Skin epidermis (tissue), 12 donors: ENCODE data around the gene PDZRN3.
A peak's percentile ranks its signal among the peaks of the same experiment; 100 is the strongest.

Source experiments
- H3K27ac ChIP-seq, 21 experiments: fragments of 200-600 bp; sonication (generic) in 11 of 21; one replicate each; pipeline ENCODE4 v1.5.0; 2020; ENCODE audit warnings: mild to moderate bottlenecking in 3 of 21, inconsistent platforms in 2 of 21, moderate library complexity in 2 of 21
- H3K4me3 ChIP-seq, 7 experiments: fragments of 200-600 bp; sonication (generic) in 2 of 7; one replicate each; pipeline ENCODE4 v1.5.0; 2020; ENCODE audit warnings: inconsistent platforms in 2 of 7, mild to moderate bottlenecking in 2 of 7, moderate library complexity in 1 of 7

The PDZRN3 gene

DNA sequence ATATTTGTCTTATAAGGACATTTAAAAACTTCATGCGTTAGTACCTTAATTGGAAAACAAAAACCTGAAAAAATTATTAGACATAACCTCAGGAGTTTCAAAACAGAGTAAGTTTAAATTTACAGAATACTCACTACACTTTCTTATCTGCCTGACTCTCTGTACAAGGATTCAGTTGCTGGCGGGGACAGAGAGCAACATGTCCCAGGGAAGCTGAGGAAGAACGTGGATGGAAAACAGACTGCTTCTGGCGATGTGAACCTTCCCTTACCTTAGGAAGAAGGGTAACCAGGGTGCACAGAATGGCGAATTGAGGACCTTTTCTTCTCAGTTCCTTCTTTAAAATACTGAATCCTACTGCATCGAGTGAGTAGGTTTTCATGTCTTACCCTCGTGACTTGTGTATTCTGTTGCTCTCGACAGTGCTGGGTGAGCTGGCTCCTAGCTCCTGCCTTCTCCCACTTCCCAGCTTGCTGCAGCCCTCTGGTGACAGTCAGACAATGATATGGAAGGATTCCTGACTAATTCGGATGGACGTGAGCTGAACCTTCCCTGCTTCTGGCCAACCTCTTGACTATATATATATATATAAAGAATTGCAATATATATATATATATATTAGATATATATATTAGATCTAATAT lies 178.2 kb downstream of the PDZRN3 start:
- Histone ChIP-seq H3K27ac (no peak overlapping the region), H3K4me3 (no peak overlapping the region)

DNA sequence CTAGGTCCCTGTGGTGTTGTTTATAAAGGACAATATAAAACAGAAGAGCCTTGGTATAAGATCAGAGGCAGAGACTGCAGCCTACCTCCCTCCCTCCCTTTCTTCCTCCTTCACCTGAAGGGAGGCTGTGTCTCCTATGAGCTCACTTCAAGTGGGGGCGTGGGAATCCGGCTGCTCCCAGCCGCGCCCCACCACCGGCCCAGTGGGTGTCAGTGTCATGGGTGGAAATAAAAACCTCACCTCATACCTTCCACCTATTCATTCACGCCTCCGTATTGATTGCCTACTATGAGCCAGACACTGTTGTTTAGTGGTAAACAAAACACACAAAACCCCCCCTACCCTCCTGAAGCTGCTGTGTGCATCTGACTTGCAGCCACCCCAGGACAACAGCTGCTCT lies 181.9 kb downstream of the PDZRN3 start:
- H3K27ac ChIP-seq, result peak overlapping the region in 1 of 21 experiments; percentile 15
- no peak overlapping the region for H3K4me3 ChIP-seq

DNA sequence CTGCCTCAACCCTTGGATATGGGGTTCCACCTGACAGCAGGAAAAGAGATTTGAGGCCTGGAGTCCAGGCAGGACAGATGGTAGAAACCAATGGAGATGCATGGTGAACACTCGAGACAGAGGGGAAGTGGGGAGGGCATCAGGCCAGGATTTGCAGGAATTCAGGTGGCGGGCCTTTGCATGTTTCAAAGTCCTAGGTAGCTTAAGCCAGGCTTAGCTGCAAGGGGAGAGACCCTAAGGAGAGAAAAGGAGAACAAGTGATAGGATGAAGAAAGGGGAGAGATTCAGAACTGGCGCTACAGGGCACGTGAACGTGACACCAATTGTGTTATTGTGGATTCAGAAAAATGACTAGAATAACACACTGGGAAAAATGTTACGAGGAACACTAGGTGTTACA lies 182.6 kb downstream of the PDZRN3 start:
- no peak overlapping the region for H3K27ac ChIP-seq
- no peak overlapping the region for H3K4me3 ChIP-seq

DNA sequence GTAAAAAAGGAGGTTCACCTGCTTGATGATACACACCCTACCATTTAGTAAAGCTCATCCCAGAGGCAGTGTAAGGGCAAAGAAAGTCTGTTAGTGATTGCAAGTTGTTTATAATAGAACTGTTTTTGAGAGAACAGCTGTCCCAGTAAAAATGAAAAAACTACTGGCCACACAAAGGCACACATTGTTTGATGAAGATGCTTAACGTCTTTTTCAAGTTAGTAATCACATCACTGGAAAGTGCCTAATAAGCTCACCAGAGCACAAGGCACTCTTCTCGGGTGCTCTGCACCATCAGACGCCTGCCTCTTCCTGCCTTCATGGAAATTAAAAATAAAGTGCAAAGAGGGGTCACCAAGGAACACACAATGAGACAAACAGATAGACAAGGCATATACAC lies 186.9 kb downstream of the PDZRN3 start:
- Histone ChIP-seq H3K4me3 (no peak overlapping the region), H3K27ac (no peak overlapping the region)

DNA sequence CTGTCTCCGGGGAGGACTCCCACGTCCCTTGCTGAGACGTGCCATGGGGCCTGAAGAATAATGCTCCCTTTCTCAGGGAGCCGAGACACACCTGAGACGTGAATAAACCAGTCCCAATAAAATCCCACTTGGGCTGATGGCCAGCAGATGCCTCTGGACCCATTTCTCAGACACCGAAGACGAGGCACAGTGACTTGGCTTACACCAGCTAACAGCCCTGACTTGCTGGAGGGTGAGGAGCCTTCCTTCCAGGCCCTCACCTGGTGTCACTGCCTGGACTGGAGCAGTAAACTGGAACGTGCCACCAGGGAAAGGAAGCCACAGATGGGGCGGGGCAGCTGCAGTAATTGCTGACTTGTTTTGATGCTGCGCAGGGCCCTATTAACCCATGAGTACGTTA lies 189.7 kb downstream of the PDZRN3 start:
- Histone ChIP-seq H3K4me3 (no peak overlapping the region), H3K27ac (no peak overlapping the region)

DNA sequence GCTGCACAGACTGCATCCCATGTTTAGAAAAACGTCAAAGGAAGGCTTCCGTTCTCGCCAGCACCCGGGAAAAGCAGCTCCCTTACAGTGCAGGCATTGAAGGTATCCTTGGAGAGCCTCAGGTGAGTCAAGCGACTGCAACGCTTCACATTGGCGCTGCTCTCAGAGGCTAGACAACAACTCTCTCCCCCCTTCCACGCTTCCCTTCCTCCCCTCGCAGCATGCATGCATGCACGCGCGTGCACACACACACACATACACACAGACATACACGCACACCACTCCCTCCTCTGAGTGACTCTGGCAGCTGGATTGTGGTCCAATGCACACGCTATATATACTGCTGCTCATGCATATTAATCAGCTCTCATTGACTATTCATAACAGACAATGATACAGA lies 191.1 kb downstream of the PDZRN3 start:
- H3K4me3 ChIP-seq, result peak overlapping the region in 2 of 7 experiments; percentile 7 to 20

DNA sequence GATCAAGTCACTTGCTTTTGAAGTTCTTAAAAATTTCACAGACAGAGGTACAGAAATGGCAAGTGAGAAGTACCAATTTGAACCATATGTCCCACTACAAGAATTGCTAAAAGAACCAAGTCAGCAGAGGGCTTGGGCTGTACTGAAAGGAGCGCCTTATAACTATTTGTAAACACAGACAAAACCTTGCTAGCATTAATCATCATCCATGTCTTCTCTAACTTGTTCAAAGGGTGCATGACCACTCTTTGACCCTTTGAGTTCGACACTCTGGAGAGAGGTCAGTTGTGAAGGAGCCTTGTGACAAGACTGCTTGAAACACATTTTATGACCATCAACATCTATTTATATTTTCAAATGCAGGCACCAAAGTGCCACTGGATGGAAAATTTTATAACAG lies 191.7 kb downstream of the PDZRN3 start:
- H3K4me3 ChIP-seq, result peak overlapping the region in 2 of 7 experiments; percentile 7 to 20

More for the DNA sequence above, 191.1 kb downstream of the PDZRN3 start:
- H3K27ac ChIP-seq, result no peak overlapping the region

DNA sequence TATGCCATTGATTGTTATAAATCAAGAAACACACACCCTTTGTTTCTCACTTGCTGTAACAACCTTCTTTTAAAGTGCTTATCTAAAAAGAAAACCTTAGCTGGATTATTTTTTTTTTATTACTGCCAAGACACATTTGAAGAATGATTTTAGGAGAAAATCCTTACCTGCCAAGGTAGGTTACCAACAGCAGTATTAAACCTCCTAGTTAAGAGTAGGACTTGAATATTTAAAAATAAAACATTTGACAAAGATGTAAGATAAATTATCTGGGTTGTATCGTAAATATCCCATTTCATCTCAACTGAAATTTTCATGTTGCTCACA lies 192.1 kb downstream of the PDZRN3 start:
- Histone ChIP-seq H3K27ac (no peak overlapping the region), H3K4me3 (peak overlapping the region in 1 of 7 experiments; percentile 7)

More for the DNA sequence above, 191.7 kb downstream of the PDZRN3 start:
- H3K27ac ChIP-seq, result no peak overlapping the region

DNA sequence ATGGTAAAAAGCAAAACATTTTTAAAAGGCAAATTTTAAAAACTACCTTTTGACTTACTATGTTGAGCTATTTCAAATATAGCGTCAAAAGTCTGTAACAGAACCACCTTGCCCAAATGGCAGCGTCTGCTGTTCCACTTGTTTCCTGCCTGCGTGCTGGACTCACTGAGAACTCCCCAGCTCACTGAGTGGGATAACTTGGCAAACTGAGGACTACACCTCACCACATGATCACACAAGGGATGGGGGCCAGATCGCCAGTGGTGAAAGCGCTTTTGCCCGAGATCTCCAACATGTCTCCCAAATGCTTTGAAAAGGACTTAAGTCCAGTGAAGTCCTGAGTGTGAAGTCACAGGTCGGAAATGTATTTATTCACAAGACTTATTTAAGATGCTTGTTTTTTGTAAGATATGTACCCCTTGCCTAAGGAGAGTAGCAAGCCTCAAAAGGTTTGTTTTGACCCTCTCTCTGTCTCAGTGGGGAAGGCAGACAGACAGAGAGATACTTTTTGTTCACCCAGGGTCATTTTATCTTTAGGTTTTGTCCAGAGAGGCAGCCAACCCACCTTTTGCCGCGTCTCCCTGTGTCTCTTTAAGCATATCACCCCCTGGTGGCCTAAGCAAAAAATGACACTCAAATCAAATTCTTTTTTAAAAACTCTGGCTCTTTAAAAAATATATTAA lies 192.6 kb downstream of the PDZRN3 start:
- H3K27ac ChIP-seq, result peak overlapping the region in 1 of 21 experiments; percentile 4
- H3K4me3 ChIP-seq, result peak overlapping the region in 2 of 7 experiments; percentile 2 to 5

DNA sequence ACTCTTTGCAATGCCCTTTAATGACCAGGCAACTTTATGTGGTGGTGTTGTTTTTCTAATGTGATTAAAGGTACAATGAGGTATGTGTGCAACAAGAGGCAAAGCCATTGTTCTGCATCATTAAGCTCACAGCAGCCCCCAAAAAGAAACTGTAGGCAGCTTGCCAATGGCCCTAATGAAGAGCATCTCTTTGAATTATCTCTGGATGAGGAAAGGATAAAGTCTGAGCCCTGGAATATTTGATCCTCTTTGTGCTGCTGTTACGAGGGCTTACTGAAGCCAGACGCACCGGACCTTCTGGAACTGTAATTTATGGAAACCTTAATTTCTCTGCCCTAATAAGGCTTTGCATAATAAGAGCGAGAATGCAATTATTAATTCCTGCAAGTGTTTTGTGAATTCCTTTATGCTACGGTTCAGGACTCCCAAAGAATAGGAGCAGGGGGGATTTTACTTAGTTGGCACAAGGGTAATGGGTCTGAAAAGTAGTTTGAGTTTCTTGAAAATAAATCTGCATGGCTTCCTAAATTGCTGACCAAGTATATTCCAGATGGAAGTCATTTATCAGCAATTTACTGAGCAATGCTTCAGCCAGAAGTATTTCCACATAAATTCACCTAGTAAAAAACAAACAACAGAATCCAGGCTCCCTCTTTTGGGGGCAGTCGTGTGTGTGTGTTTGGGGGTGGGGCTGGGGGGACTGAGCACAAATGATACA lies 193.4 kb downstream of the PDZRN3 start:
- Histone ChIP-seq H3K27ac (no peak overlapping the region), H3K4me3 (no peak overlapping the region)

DNA sequence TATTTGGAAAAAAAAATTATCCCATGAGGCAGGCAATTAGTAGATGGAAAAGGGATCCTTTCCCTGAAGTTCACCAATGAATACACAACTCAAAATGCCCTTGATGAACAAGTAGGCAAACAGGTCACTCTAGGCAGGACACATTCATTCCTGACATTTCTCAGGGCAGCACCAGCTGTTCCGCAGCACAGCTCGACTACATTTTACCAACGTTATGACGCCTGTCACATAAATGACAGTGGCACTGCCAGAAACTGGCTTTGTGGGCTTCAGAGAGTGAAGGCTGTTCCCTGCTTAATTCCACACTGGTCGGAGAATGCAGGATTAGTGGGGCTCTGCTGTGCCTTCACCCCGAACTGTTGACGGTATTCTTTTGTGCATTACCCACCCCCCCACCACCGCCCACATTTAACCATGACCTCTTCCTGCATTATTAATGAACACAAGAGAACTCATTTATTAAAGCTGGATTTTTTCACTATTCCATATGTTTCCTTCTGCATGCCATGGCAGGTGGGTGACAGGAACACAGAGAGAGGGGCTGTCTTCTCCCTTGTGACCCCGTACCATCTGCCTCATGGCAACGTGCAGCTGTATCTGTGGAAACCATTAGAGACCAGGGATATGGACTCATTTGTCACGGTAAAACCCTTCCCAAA lies 197.6 kb downstream of the PDZRN3 start:
- Histone ChIP-seq H3K4me3 (no peak overlapping the region), H3K27ac (no peak overlapping the region)

DNA sequence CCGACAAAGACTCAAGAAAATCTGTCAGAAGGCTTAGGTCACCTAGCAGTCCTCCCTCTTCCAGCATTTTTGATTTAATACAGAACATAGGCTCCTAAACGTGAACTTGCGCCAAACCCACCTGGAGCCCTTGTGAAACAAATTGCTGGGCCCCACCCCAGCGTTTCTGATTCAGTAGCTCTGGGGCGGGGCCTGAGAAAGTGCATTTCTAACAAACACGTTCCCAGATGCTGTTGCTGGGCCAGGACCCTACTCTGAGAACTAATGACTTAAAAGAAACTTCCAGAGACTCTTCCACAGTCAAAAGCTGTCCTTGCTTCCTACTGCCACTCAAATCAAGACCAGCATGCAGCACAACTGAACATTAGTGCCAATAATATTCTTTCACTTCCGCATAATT lies 198.1 kb downstream of the PDZRN3 start:
- no peak overlapping the region for H3K4me3 ChIP-seq
- H3K27ac ChIP-seq, result no peak overlapping the region

DNA sequence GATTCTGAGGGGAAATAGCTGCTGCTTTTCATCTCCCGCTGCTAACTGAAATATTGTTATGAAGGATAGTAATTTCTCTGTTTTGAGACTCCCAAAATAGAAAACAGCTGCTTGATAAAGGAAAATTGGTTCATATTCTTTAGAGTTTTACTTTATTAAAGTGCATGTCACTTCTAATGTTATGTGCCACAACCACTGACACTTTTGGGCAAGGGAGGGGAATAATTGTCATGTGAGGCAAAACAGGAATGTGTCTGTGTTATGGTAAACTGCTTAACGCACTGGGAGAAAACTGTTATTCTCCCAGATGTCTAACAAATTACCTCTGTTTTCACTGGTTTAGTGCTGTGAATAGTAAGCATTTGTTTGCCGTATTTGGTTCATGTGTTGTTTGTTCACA lies 201.6 kb downstream of the PDZRN3 start:
- Histone ChIP-seq H3K4me3 (no peak overlapping the region), H3K27ac (no peak overlapping the region)

DNA sequence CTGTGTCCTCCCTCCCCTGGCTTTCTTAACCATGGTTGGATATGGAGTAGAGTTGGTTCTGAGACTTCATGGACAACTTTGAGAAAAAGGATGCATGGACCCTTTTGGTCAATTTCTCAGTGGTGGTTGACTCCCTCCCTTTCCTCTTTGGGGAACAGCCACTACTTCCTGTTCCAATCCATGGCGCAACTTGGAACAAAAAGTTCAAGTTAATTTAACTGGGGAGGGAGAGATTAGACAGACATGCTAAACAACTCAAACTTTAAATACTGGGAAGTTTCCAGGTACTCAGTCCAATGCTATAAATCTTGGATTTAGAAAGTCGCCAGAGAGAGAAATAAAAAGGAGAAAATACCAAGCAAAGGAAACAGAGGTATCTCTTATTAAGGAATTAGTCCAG lies 202.2 kb downstream of the PDZRN3 start:
- no peak overlapping the region for H3K4me3 ChIP-seq
- H3K27ac ChIP-seq, result no peak overlapping the region

DNA sequence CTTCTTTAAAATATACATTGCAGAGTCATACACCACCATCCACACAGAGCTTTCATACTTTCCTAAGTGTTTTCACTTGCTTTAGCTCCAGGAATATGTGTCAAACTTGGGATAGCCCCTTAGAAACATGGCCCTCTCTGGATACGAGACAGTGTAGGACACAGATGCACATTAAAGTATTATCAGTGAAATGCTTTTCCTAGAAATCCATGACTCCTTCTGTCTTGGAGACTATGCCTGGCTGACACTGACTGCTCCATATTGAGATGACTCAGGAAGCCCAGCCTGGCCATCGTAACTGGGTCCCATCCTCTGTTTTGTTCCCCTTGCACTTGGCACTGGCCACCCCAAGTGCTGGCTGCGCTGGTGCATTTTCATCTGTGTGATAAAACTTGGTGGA lies 204.8 kb downstream of the PDZRN3 start:
- H3K27ac ChIP-seq, result no peak overlapping the region
- H3K4me3 ChIP-seq, result no peak overlapping the region

DNA sequence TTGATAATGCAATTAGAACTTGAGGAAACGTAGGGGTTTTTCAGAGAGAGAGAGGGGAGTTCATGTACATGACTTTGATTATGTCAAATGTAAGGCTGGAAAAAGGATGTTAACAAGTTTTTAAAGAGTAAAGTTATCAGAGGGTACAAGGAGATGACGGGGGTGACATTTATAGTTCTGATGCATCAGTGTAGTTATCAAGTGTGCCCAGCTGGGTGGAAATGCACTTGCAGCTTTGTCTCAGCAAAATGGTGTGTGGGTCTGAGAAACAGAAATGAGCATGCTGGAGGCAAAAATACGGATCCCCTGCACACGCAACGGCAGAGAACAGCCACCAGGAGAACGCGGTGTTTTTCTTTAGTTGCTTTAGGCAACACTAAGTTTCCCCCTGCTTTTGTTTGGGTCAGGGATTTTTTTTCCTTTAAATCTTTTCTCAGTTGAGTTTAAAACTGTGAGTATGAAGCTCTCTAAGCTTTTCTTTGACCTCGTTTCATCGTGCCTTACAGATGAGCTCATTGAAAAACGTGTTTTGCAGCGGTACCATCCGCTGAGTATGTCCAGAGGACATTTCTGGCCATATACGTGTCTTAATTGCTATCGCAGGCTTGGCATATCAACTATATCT lies 205.4 kb downstream of the PDZRN3 start:
- peak overlapping the region in 1 of 21 experiments; percentile 27 for H3K27ac ChIP-seq
- no peak overlapping the region for H3K4me3 ChIP-seq

DNA sequence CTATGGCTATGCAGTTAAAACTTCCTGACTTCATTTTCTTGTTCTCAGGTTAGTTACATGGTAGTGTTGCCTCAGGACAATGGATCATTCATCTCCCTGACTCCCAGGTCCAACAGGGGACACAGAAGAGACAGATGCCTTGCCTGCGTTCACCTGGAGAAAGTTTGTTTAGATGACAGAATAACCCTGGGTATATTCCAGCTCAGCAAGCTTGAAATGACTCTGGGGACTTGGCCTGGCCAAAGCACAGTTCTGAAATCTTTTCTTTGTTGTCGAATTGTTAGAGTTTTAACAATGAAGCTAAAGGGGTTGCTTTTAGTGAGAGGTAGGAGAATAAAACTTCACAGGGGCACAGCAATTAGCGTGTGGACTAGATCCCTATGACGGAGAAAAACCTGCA lies 206.1 kb downstream of the PDZRN3 start:
- H3K4me3 ChIP-seq, result no peak overlapping the region
- no peak overlapping the region for H3K27ac ChIP-seq

DNA sequence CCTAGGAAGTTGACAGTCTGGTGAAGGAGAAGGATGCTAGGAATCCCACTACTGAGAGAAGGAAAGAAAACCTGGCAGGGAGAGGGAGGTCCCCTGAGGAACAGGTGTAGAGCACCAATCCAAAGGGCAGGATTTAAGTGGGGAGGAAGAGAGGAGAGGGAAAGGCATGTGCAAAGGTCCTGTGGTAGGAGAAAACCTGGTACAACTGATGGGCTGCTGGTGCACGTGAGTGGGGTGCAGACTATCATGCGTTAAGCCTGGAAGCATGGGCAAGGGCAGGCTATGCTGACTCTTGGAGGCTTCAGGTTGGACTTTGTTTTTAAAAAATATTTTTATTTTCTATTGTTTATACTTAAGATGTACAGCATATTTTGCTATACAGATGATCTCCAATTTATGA lies 209.6 kb downstream of the PDZRN3 start:
- Histone ChIP-seq H3K27ac (no peak overlapping the region), H3K4me3 (no peak overlapping the region)

DNA sequence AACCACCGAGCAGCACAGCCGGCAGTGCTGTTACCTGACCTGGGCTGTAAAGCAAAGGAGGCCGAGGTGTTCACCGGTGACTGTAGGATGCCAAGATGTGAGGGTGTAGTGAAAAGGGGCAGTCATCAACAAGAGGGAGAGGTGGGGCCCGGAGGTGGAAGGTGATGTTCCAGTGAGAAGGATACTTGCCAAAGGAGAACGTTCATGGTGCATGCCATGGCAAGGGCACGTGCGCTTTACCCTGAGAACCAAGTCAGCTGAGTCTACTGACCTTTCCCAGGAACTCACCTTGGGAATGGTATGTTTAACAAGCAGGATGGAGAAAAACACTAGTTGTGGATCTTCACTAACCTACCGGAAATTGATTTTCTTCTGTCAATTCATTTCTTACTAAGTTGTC lies 211.1 kb downstream of the PDZRN3 start:
- Histone ChIP-seq H3K27ac (no peak overlapping the region), H3K4me3 (no peak overlapping the region)

DNA sequence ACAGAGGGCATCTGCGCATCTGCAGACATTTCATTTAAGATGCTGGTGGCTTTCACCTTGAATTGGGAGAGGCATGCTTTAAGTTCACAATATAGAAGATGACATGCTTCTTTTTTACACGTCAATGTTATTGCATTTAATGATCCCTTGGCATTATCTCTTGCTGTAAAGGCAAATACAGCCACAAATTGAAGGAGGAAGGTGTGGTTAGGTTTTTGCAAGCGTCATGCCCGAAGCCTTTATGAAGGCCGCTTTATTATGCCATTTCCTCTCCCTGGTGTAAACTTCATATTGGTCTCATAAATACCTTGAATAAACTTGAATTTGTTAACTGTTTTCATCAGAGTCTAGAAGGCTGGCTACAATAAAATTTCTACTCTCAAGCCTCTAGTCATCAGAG lies 212.7 kb downstream of the PDZRN3 start:
- Histone ChIP-seq H3K27ac (no peak overlapping the region), H3K4me3 (no peak overlapping the region)
